HG03442 (cell line): ENCODE data around the gene ENTHD1.
"Not testable (repeated sequence)": the region's sequence is repeated elsewhere in the genome, so short reads cannot be mapped to it uniquely, and the experiment has no call there.

Source experiments
- ATAC-seq: cut with Tn5 transposase; IDR thresholded peaks from one replicate; pipeline ENCODE4 v1.9.1; 2021; ENCODE audit warnings: mild to moderate bottlenecking, moderate library complexity; ENCODE audit not compliant: unreplicated experiment

ENTHD1 gene

GRCh38 chr22:39900306-39901227 is 7.0 kb upstream of the ENTHD1 start, which contains the start of gene GRAP2:
TSS of gene GRAP2 (plus strand) at chr22:39901084. CDS start at chr22:39947107, 46,023 bp downstream.
- ATAC-seq: peak; percentile 61

GRCh38 chr22:39898997-39899396 is 5.4 kb upstream of the ENTHD1 start:
- ATAC-seq: peak; percentile 53

- no peak for ATAC-seq
Measured at GRCh38 chr22:39897841-39898240, 4.3 kb upstream of the ENTHD1 start.

- no peak for ATAC-seq
Measured at GRCh38 chr22:39896313-39896996, 2.9 kb upstream of the ENTHD1 start.

- ATAC-seq: no peak
Measured at GRCh38 chr22:39895682-39896081, 2.1 kb upstream of the ENTHD1 start.

GRCh38 chr22:39894554-39895092 is 1.1 kb upstream of the ENTHD1 start:
- ATAC-seq: no peak

GRCh38 chr22:39889924-39890323 is 3.6 kb downstream of the ENTHD1 start:
- ATAC-seq: not testable (repeated sequence)

- ATAC-seq: no peak
Measured at GRCh38 chr22:39883057-39883456, 10.5 kb downstream of the ENTHD1 start.

- ATAC-seq: no peak
Measured at GRCh38 chr22:39880722-39881121, 12.8 kb downstream of the ENTHD1 start.

- ATAC-seq: no peak
Measured at GRCh38 chr22:39877079-39877845, 16.3 kb downstream of the ENTHD1 start.

- not testable (repeated sequence) for ATAC-seq
Measured at GRCh38 chr22:39875176-39875885, 18.2 kb downstream of the ENTHD1 start.

GRCh38 chr22:39873965-39874364 is 19.6 kb downstream of the ENTHD1 start:
- no peak for ATAC-seq

GRCh38 chr22:39872548-39872947 is 21.0 kb downstream of the ENTHD1 start:
- ATAC-seq: no peak

GRCh38 chr22:39871008-39871798 is 22.4 kb downstream of the ENTHD1 start:
- ATAC-seq: no peak

- not testable (repeated sequence) for ATAC-seq
Measured at GRCh38 chr22:39869797-39870196, 23.8 kb downstream of the ENTHD1 start.

GRCh38 chr22:39868741-39869140 is 24.8 kb downstream of the ENTHD1 start:
- no peak for ATAC-seq

GRCh38 chr22:39859903-39860588 is 33.5 kb downstream of the ENTHD1 start:
- no peak for ATAC-seq

- no peak for ATAC-seq
Measured at GRCh38 chr22:39856588-39856987, 37.0 kb downstream of the ENTHD1 start.

- ATAC-seq: no peak
Measured at GRCh38 chr22:39852799-39853198, 40.8 kb downstream of the ENTHD1 start.
